Right lobe of liver (tissue), 6 donors: Measurements from ENCODE around the gene ASTE1. TPM values are rescaled to one million over a fixed set of nuclear protein-coding genes. Genes with fewer than 3 reads are reported as not detected.

ENCODE experiments used
- ATAC-seq, 4 donors: fragments of 200-7000 bp; cut with Tn5 transposase; one replicate each; pipeline ENCODE4 v1.9.1; 2020; ENCODE audit warnings: mild to moderate bottlenecking in 4 of 4, moderate library complexity in 4 of 4
- DNase-seq, 3 donors: peaks; one replicate each; pipeline ENCODE4 v3.0.0-alpha.2; 2020
- H3K27ac ChIP-seq, 3 donors: fragments of 200-600 bp; one replicate each; pipeline ENCODE4 v1.8.0; 2022
- H3K27me3 ChIP-seq, 2 donors: fragments of 200-600 bp; one replicate each; pipeline ENCODE4 v1.8.0; 2022
- H3K36me3 ChIP-seq, 4 donors: fragments of 200-600 bp; sonication (generic) in 1 of 4; one replicate each; pipeline versions ENCODE4 v1.5.1 to v1.8.0; 2017 to 2022; ENCODE audit warnings: control low read depth in 1 of 4
- H3K4me1 ChIP-seq, 4 donors: fragments of 200-600 bp; sonication (generic) in 1 of 4; one replicate each; pipeline versions ENCODE4 v1.5.1 to v1.8.0; 2017 to 2022; ENCODE audit warnings: control low read depth in 1 of 4
- H3K4me3 ChIP-seq, 3 donors: fragments of 200-600 bp; one replicate each; pipeline ENCODE4 v1.8.0; 2022
- H3K9me3 ChIP-seq, 4 donors: fragments of 200-600 bp; sonication (generic) in 1 of 4; one replicate each; pipeline versions ENCODE4 v1.5.1 to v1.8.0; 2017 to 2022; ENCODE audit warnings: control low read depth in 1 of 4
- POLR2A ChIP-seq: fragments of 450-650 bp; IDR thresholded peaks from one replicate; pipeline ENCODE4 v1.6.1; 2017; ENCODE audit warnings: antibody characterized with exemption, mild to moderate bottlenecking
- WGBS: methylation state at CpG from one replicate; pipeline ENCODE4 v1.1.6; 2018; ENCODE audit warnings: low coverage, low lambda C conversion rate; ENCODE audit not compliant: insufficient coverage; ENCODE audit errors: missing lambda C conversion rate; 5-methylcytosine and 5-hydroxymethylcytosine counted together
- intact Hi-C, 2 donors: fragments of 100-400 bp; cut with DNase I; formaldehyde crosslinking; loops; one replicate each; pipeline versions ENCODE4 v1.11.2 to v1.14.1; 2022
- total RNA-seq, 6 experiments: library from RNA; depleted of rRNA in 2 of 6; stranded (reverse); fragments of >200 nt in 2 of 6; fragmentation: NEBNext Ultra II Directional in 3 of 6; extraction: Animal tissue kit (Norgen Biotek cat#: 25700) in 3 of 6; gene quantifications; one replicate each; pipeline versions ENCODE4 v1.1.0 to v1.2.4, GENCODE V29; 2016 to 2023
- TF ChIP-seq, protein P1 (sequence below), 4 donors: fragments of 200-600 bp in 3 of 4; fragments of 450-650 bp in 1 of 4; IDR thresholded peaks; one replicate each; pipeline versions ENCODE4 v1.5.1 to v1.8.0; 2016 to 2022; ENCODE audit warnings: antibody characterized with exemption in 4 of 4, mild to moderate bottlenecking in 2 of 4
- donor health status: DM: no; HTN: yes; CAD: no.
- donor health status: DM: no; HTN: no; CAD: no.
- donor health status: DM: no; HTN: no; CAD: no.
- donor health status: DM: no; HTN: yes; CAD: no.
- donor health status: DM: no; HTN: yes; CAD: no.

ASTE1 gene
- total RNA-seq, 6 experiments from 2014 or later, result 3.0 to 4.6 (median 3.3) TPM

DNA sequence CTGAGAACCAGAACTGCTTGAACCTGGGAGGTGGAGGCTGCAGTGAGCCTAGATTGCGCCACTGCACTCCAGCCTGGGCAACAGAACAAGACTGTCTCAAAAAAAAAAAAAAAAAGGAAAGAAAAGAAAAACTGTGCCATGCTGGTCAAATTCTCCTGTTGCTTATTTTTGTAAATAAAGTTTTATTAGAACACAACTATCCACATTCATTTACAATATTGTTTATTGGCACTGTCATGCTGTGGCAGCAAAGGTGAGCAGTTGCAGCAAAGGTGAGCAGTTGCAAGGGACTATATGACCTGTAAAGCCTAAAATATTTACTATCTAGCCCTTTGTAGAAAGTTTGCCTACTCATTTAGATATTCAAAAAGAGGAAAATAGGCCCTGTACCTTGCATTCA, 18.3 kb downstream of the ASTE1 start:
- 100% methylated on average over 1 of the region's 1 CpG for WGBS
- Histone ChIP-seq H3K36me3 (peaks cover 0 to 15% (median 0%) of the 10 kb centered on the region in 4 donors), H3K27ac (no peak overlapping the region), H3K27me3 (no peaks in the 10 kb centered on the region), H3K9me3 (no peaks in the 10 kb centered on the region), H3K4me1 (no peaks in the 10 kb centered on the region), H3K4me3 (no peak overlapping the region)
- no peak for ATAC-seq
- TF ChIP-seq, protein P1, sequence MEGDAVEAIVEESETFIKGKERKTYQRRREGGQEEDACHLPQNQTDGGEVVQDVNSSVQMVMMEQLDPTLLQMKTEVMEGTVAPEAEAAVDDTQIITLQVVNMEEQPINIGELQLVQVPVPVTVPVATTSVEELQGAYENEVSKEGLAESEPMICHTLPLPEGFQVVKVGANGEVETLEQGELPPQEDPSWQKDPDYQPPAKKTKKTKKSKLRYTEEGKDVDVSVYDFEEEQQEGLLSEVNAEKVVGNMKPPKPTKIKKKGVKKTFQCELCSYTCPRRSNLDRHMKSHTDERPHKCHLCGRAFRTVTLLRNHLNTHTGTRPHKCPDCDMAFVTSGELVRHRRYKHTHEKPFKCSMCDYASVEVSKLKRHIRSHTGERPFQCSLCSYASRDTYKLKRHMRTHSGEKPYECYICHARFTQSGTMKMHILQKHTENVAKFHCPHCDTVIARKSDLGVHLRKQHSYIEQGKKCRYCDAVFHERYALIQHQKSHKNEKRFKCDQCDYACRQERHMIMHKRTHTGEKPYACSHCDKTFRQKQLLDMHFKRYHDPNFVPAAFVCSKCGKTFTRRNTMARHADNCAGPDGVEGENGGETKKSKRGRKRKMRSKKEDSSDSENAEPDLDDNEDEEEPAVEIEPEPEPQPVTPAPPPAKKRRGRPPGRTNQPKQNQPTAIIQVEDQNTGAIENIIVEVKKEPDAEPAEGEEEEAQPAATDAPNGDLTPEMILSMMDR (IDR thresholded peaks at IDR 0.05), result no peak
- TF ChIP-seq POLR2A, result no peak
- no peak for DNase-seq
- intact Hi-C loops, result no loop called here

- intact Hi-C loops, result no loop called here
- no peaks in the 10 kb centered on the region for H3K4me1 ChIP-seq
- 100% methylated on average over 2 of the region's 2 CpGs for WGBS
- no peak for TF ChIP-seq POLR2A
- TF ChIP-seq, protein P1 (IDR thresholded peaks at IDR 0.05), result no peak
- H3K27me3 ChIP-seq, result no peaks in the 10 kb centered on the region
- ATAC-seq (no peak), DNase-seq (no peak)
- H3K27ac ChIP-seq, result no peak overlapping the region
- peaks cover 0 to 10% (median 0%) of the 10 kb centered on the region in 4 donors for H3K36me3 ChIP-seq
- H3K9me3 ChIP-seq, result no peaks in the 10 kb centered on the region
- H3K4me3 ChIP-seq, result no peak overlapping the region
These were observed 18.8 kb downstream of the ASTE1 start for GRCh38 chr3:131007782-131008181.

DNA sequence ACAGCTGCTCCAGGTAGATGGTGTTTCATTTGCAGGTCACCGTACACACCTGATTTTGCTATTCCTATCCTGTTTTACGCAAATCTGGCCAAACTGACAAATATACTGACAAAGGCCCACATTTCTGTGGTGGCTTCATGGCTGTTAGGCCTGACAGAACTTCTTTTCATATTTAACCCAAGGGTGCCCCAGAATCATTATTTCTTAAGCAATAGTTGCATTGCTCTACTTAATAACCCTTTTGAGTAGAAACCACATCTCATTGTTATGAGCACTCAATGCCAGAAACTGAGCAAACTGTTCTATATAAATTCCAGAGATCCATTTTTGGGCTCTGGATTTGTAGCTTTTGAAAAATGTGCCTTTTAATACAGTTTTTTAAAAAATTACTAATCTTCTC, 19.4 kb downstream of the ASTE1 start:
- Histone ChIP-seq H3K36me3 (peaks cover 0 to 6% (median 0%) of the 10 kb centered on the region in 4 donors), H3K4me3 (no peak overlapping the region), H3K27me3 (no peaks in the 10 kb centered on the region), H3K9me3 (no peaks in the 10 kb centered on the region), H3K27ac (no peak overlapping the region), H3K4me1 (no peaks in the 10 kb centered on the region)
- no peak for DNase-seq
- no peak for ATAC-seq
- 96% methylated on average over 2 of the region's 2 CpGs for WGBS
- intact Hi-C loops, result no loop called here
- TF ChIP-seq, protein P1 (IDR thresholded peaks at IDR 0.05), result no peak
- TF ChIP-seq POLR2A, result no peak

GRCh38 chr3:131004603-131005002, 22.0 kb downstream of the ASTE1 start:
- no peaks in the 10 kb centered on the region for H3K27me3 ChIP-seq
- intact Hi-C loops, result no loop called here
- H3K27ac ChIP-seq, result no peak overlapping the region
- ATAC-seq, result no peak
- no peaks in the 10 kb centered on the region for H3K4me1 ChIP-seq
- H3K36me3 ChIP-seq, result no peaks in the 10 kb centered on the region
- no peak overlapping the region for H3K4me3 ChIP-seq
- TF ChIP-seq, protein P1 (IDR thresholded peaks at IDR 0.05), result no peak
- no peak for TF ChIP-seq POLR2A
- no peaks in the 10 kb centered on the region for H3K9me3 ChIP-seq
- no peak for DNase-seq
- 89% methylated on average over 1 of the region's 1 CpG for WGBS

- H3K27ac ChIP-seq, result no peak overlapping the region
- DNase-seq (no peak), ATAC-seq (no peak)
- no peaks in the 10 kb centered on the region for H3K4me1 ChIP-seq
- TF ChIP-seq, protein P1 (IDR thresholded peaks at IDR 0.05), result no peak
- WGBS, result 94% methylated on average over 1 of the region's 1 CpG
- H3K36me3 ChIP-seq, result peaks cover 0 to 12% (median 0%) of the 10 kb centered on the region in 4 donors
- H3K27me3 ChIP-seq, result no peaks in the 10 kb centered on the region
- H3K4me3 ChIP-seq, result no peak overlapping the region
- intact Hi-C loops, result no loop called here
- H3K9me3 ChIP-seq, result no peaks in the 10 kb centered on the region
These were observed 25.6 kb downstream of the ASTE1 start for GRCh38 chr3:131001071-131001470.
